ENCODE measurements around the gene UCK2.
"Not testable (repeated sequence)": the region's sequence is repeated elsewhere in the genome, so short reads cannot be mapped to it uniquely, and the experiment has no call there.

The UCK2 gene

DNA sequence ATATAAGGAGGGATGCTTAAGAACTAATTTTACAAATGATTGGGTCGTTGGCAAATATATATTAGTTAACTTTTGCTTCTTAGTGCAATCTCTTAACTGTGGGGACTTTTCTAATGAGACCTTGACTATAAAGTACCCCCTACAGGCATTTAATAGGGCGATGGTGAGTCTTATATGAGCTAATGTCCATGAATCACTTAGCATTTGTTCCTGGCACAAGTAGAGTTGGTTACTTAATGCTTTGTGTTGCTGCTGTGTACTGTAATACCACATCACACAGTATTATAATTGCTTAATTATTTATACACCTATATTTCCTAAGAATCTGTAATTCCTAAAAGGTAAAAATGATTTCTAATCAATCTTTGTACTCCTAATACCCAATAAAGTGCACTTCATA is 33.5 kb upstream of the UCK2 start:
- no peak overlapping the region for H3K4me3 ChIP-seq (ENCODE audit: low read depth, low read length, poor library complexity, severe bottlenecking)
- no peaks in the 10 kb centered on the region for H3K36me3 ChIP-seq (ENCODE audit: insufficient read depth, low read length)
- H3K27me3 ChIP-seq (ENCODE audit: insufficient read depth, low read length), result no peaks in the 10 kb centered on the region
- H3K9me2 ChIP-seq (ENCODE audit: low read depth, low read length), result no peaks in the 10 kb centered on the region
- no peak overlapping the region for H3K9ac ChIP-seq (ENCODE audit: low read length)
- H3K27ac ChIP-seq (ENCODE audit: low read depth, low read length, poor library complexity, severe bottlenecking), result no peak overlapping the region
- H3K9me3 ChIP-seq (ENCODE audit: low read length), result no peaks in the 10 kb centered on the region
- H3K79me2 ChIP-seq (ENCODE audit: insufficient read depth, low read length), result no peaks in the 10 kb centered on the region
- no peak overlapping the region for H3K4me2 ChIP-seq (ENCODE audit: low read length)
- H2AFZ ChIP-seq (ENCODE audit: low read length), result no peak overlapping the region
- TF ChIP-seq, protein P1, sequence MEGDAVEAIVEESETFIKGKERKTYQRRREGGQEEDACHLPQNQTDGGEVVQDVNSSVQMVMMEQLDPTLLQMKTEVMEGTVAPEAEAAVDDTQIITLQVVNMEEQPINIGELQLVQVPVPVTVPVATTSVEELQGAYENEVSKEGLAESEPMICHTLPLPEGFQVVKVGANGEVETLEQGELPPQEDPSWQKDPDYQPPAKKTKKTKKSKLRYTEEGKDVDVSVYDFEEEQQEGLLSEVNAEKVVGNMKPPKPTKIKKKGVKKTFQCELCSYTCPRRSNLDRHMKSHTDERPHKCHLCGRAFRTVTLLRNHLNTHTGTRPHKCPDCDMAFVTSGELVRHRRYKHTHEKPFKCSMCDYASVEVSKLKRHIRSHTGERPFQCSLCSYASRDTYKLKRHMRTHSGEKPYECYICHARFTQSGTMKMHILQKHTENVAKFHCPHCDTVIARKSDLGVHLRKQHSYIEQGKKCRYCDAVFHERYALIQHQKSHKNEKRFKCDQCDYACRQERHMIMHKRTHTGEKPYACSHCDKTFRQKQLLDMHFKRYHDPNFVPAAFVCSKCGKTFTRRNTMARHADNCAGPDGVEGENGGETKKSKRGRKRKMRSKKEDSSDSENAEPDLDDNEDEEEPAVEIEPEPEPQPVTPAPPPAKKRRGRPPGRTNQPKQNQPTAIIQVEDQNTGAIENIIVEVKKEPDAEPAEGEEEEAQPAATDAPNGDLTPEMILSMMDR (IDR thresholded peaks at IDR 0.05; ENCODE audit: low read length), result no peak
- TF ChIP-seq EZH2 (IDR thresholded peaks at IDR 0.05; ENCODE audit: borderline replicate concordance, low read length), result no peak
- H3F3A ChIP-seq (ENCODE audit: insufficient read depth, low read length), result no peaks in the 10 kb centered on the region
- H3K4me1 ChIP-seq (ENCODE audit: insufficient read depth, low read length, severe bottlenecking), result no peaks in the 10 kb centered on the region
- no peaks in the 10 kb centered on the region for H4K20me1 ChIP-seq (ENCODE audit: insufficient read depth, low read length)

DNA sequence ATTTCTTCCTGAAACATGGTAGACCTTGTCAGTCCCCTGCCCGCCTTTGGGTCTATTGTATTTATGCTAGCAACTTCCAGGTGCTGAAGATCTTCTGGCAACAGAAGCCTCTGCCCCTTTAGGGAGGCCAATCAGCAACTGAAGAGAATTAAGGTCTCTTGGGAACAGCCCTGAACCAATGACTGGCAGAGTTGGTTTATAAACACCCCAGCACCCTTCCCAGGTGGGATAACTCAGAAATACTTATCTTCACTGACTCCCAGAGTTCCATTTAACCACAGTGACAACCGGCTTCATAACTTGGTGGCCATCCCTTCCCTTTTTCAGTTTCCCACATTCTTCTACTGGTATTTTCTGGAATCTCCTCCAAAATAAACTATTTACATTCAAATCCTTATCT is 31.5 kb upstream of the UCK2 start:
- H3K27ac ChIP-seq (ENCODE audit: low read depth, low read length, poor library complexity, severe bottlenecking), result no peak overlapping the region
- H3K9me3 ChIP-seq (ENCODE audit: low read length), result peaks cover 10% of the 10 kb centered on the region
- TF ChIP-seq, protein P1 (IDR thresholded peaks at IDR 0.05; ENCODE audit: low read length), result no peak
- no peak for TF ChIP-seq EZH2 (IDR thresholded peaks at IDR 0.05; ENCODE audit: borderline replicate concordance, low read length)

DNA sequence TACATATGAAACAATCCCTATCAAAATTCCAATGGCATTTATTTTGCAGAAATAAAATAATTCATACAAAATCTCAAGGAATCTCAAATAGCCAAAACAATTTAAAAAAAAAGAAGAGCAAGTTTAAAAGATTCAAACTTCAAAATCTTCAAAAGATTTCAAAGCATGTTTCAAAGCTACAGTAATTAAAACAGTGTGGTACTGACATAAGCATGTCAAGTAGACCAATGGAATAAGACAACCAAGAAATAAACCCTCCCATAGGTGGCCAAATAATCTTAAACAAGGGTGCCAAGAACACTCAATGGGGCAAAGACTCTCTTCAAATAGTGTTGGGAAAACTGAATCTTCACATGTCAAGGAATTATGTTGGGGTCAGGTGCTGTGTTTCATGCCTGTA is 28.0 kb upstream of the UCK2 start:
- no peak overlapping the region for H3K27ac ChIP-seq (ENCODE audit: low read depth, low read length, poor library complexity, severe bottlenecking)
- peaks cover 4% of the 10 kb centered on the region; the same call in 1 of the 2 replicates for H3K36me3 ChIP-seq (ENCODE audit: insufficient read depth, low read length)
- no peak overlapping the region for H3K9ac ChIP-seq (ENCODE audit: low read length)
- no peak overlapping the region for H2AFZ ChIP-seq (ENCODE audit: low read length)
- H3K4me3 ChIP-seq (ENCODE audit: low read depth, low read length, poor library complexity, severe bottlenecking), result no peak overlapping the region
- no peaks in the 10 kb centered on the region for H4K20me1 ChIP-seq (ENCODE audit: insufficient read depth, low read length)
- no peaks in the 10 kb centered on the region; the same call in 1 of the 2 replicates for H3K27me3 ChIP-seq (ENCODE audit: insufficient read depth, low read length)
- H3K9me3 ChIP-seq (ENCODE audit: low read length), result peaks cover 10% of the 10 kb centered on the region
- TF ChIP-seq, protein P1 (IDR thresholded peaks at IDR 0.05; ENCODE audit: low read length), result no peak
- TF ChIP-seq EZH2 (IDR thresholded peaks at IDR 0.05; ENCODE audit: borderline replicate concordance, low read length), result no peak
- no peaks in the 10 kb centered on the region for H3K79me2 ChIP-seq (ENCODE audit: insufficient read depth, low read length)
- no peaks in the 10 kb centered on the region for H3F3A ChIP-seq (ENCODE audit: insufficient read depth, low read length)
- no peak overlapping the region for H3K4me2 ChIP-seq (ENCODE audit: low read length)
- no peaks in the 10 kb centered on the region for H3K4me1 ChIP-seq (ENCODE audit: insufficient read depth, low read length, severe bottlenecking)
- H3K9me2 ChIP-seq (ENCODE audit: low read depth, low read length), result no peaks in the 10 kb centered on the region

More for the DNA sequence above, 31.5 kb upstream of the UCK2 start:
- Histone ChIP-seq H3F3A (ENCODE audit: insufficient read depth, low read length) (no peaks in the 10 kb centered on the region), H3K4me2 (ENCODE audit: low read length) (no peak overlapping the region), H3K9ac (ENCODE audit: low read length) (no peak overlapping the region), H3K36me3 (ENCODE audit: insufficient read depth, low read length) (peaks cover 4% of the 10 kb centered on the region; the same call in 1 of the 2 replicates), H3K79me2 (ENCODE audit: insufficient read depth, low read length) (no peaks in the 10 kb centered on the region), H3K27me3 (ENCODE audit: insufficient read depth, low read length) (no peaks in the 10 kb centered on the region; the same call in 1 of the 2 replicates), H4K20me1 (ENCODE audit: insufficient read depth, low read length) (no peaks in the 10 kb centered on the region), H3K4me3 (ENCODE audit: low read depth, low read length, poor library complexity, severe bottlenecking) (no peak overlapping the region), H3K4me1 (ENCODE audit: insufficient read depth, low read length, severe bottlenecking) (no peaks in the 10 kb centered on the region), H3K9me2 (ENCODE audit: low read depth, low read length) (no peaks in the 10 kb centered on the region), H2AFZ (ENCODE audit: low read length) (no peak overlapping the region)

DNA sequence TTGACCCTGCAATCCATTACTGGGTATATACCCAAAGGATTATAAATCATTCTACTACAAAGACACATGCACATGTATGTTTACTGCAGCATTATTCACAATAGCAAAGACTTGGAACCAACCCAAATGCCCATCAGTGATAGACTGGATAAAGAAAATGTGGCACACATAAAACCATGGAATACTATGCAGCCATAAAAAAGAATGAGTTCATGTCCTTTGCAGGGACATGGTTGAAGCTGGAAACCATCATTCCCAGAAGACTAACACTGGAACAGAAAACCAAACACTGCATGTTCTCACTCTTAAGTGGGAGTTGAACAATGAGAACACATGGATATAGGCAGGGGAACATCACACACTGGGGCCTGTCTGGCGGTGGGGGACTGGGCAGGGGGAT is 22.9 kb upstream of the UCK2 start:
- H3K27me3 ChIP-seq (ENCODE audit: insufficient read depth, low read length); H2AFZ ChIP-seq (ENCODE audit: low read length); H3K9ac ChIP-seq (ENCODE audit: low read length); H3K27ac ChIP-seq (ENCODE audit: low read depth, low read length, poor library complexity, severe bottlenecking); H3F3A ChIP-seq (ENCODE audit: insufficient read depth, low read length); H3K9me2 ChIP-seq (ENCODE audit: low read depth, low read length); H3K36me3 ChIP-seq (ENCODE audit: insufficient read depth, low read length); H4K20me1 ChIP-seq (ENCODE audit: insufficient read depth, low read length); H3K4me2 ChIP-seq (ENCODE audit: low read length); H3K4me1 ChIP-seq (ENCODE audit: insufficient read depth, low read length, severe bottlenecking); H3K4me3 ChIP-seq (ENCODE audit: low read depth, low read length, poor library complexity, severe bottlenecking); H3K9me3 ChIP-seq (ENCODE audit: low read length); H3K79me2 ChIP-seq (ENCODE audit: insufficient read depth, low read length): not testable (repeated sequence)
